ENCODE data around the gene LOX.

Gene LOX, protein sequence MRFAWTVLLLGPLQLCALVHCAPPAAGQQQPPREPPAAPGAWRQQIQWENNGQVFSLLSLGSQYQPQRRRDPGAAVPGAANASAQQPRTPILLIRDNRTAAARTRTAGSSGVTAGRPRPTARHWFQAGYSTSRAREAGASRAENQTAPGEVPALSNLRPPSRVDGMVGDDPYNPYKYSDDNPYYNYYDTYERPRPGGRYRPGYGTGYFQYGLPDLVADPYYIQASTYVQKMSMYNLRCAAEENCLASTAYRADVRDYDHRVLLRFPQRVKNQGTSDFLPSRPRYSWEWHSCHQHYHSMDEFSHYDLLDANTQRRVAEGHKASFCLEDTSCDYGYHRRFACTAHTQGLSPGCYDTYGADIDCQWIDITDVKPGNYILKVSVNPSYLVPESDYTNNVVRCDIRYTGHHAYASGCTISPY

DNA sequence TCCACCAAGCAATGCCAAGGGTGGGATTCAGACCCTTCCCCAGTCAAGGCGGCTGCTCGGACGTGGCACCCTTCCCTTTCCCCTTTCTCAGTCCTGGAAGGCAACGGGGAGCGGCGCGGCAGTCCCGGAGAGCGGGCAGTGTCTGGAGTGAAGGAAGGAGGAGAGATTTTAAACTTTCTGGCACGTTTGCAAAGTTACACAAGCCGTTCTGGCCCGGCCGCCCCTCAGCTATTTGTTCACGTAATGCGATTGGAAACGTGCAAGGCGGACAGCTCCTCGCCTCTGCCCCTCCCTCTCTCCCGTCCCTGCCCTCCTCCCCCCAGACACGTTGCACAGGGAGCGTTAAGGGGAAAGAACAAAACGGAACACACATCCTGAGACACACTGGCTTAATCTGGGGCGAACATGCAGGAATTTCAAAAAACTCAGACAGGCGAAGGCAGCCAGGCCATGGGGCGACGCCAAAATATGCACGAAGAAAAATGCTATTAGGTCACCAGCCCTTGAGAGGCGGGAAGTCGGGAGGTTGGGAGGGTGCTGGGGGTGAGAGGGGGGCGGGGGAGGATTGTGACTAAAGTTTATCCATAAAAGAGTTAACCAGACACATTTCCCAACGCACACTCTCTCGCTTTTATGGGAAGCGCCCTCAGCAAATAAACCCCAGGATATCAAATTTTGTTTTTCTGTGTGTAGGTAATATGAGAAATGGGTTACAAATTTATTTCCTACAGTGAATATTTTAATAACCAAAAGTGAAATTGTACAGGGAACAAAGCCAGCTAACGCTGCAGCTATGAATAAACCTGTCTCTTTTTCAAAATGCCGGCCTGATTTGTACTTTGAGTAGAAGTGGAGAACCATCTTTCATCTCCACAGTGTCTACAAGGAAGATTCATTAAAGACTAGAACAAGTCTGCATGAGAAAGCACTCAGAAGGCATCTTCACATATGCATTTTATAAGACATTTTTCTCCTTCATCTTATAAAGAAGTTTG lies at the start of gene LOX:
Gene LOX, minus strand, starts transcription at position 144 of the 995 bp plus-strand sequence. CDS start 274 bp downstream, outside the sequence.
- peak within 1 kb of the TSS; percentile 23 to 83 (median 71) for H3K9ac ChIP-seq (ENCODE audit: low read length in 5 of 5)
- peaks cover 0 to 2% (median 0%) of the 10 kb centered on the region in 5 donors for H3K9me3 ChIP-seq (ENCODE audit: control insufficient read depth in 5 of 5, low read length in 5 of 5)
- peaks cover 0 to 42% (median 32%) of the 10 kb centered on the region in 5 donors for H3K4me1 ChIP-seq (ENCODE audit: control insufficient read depth in 5 of 5, insufficient read depth in 5 of 5, low read length in 5 of 5)
- H3K4me3 ChIP-seq (ENCODE audit: low read depth in 1 of 5, low read length in 5 of 5): peak within 1 kb of the TSS; percentile 82 to 94 (median 88)
- peak within 1 kb of the TSS; percentile 78 for H3K27ac ChIP-seq (ENCODE audit: low read depth, low read length)
- peaks cover 3 to 6% (median 4%) of the 10 kb centered on the region in 5 donors for H3K36me3 ChIP-seq (ENCODE audit: control insufficient read depth in 5 of 5, insufficient read depth in 5 of 5, low read length in 5 of 5)
- H3K27me3 ChIP-seq (ENCODE audit: control insufficient read depth in 5 of 5, insufficient read depth in 4 of 5, low read length in 5 of 5): no peaks in the 10 kb centered on the region

DNA sequence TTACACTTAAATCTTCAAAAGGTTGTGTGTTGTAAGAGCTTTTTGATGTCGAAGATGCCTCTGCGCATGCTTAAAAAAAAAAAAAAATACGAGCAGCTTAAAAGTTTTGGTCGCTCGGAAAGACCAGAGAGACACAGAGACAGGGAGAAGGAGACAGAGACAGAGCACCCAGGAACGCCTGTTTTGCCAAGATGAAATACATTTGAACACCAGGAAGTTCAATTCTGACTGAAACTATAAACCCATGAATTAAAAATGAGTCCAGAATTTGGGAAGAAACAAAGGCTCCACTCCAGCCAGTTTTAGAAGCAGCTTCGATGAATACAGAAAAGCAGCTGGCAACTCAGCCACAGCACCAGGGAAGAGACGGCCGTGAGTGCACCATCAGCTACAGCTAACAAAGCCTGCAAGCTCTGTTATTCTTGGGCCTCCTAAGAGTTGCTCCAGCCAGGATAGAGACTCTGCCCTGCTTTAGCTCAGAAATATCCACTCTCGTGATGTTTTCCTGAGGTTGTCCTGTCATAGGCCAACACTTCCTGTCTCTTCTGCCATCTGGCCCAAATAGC lies 48.8 kb upstream of the LOX start:
- no peaks in the 10 kb centered on the region for H3K9me3 ChIP-seq (ENCODE audit: control insufficient read depth in 5 of 5, low read length in 5 of 5)
- no peaks in the 10 kb centered on the region for H3K36me3 ChIP-seq (ENCODE audit: control insufficient read depth in 5 of 5, insufficient read depth in 5 of 5, low read length in 5 of 5)
- H3K27me3 ChIP-seq (ENCODE audit: control insufficient read depth in 5 of 5, insufficient read depth in 4 of 5, low read length in 5 of 5): no peaks in the 10 kb centered on the region
- H3K9ac ChIP-seq (ENCODE audit: low read length in 5 of 5): no peak overlapping the region
- no peak overlapping the region for H3K27ac ChIP-seq (ENCODE audit: low read depth, low read length)
- no peak overlapping the region for H3K4me3 ChIP-seq (ENCODE audit: low read depth in 1 of 5, low read length in 5 of 5)
- H3K4me1 ChIP-seq (ENCODE audit: control insufficient read depth in 5 of 5, insufficient read depth in 5 of 5, low read length in 5 of 5): peaks cover 0 to 11% (median 0%) of the 10 kb centered on the region in 5 donors

DNA sequence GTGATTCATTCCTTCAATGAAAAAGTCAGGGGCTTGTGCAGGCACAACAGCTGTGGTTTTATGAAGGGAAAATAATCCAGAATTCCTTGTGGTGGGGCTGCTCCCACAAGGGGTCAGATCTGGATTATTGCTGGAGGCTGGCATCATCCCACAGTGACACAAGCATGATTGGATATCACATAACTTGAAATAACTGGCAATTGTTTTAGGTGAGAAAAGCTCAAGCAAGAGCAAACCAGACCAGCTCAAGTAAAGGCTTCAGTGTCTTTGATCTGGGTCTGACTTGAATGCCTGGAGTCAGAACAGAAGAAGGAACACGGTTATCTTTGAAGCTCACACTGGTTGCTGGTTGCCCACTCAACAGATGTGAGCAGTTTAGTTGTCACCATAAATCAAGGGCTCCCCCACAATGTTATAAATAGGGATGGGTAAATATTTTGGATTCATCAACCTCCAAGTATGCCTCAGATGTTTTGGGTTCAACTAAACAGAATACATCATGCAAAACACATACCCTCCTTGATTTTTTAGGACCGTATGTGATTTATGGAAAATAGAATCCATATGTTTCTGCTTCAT lies 48.2 kb upstream of the LOX start:
- no peak overlapping the region for H3K9ac ChIP-seq (ENCODE audit: low read length in 5 of 5)
- H3K4me1 ChIP-seq (ENCODE audit: control insufficient read depth in 5 of 5, insufficient read depth in 5 of 5, low read length in 5 of 5): peaks cover 0 to 11% (median 0%) of the 10 kb centered on the region in 5 donors
- no peak overlapping the region for H3K27ac ChIP-seq (ENCODE audit: low read depth, low read length)
- no peaks in the 10 kb centered on the region for H3K36me3 ChIP-seq (ENCODE audit: control insufficient read depth in 5 of 5, insufficient read depth in 5 of 5, low read length in 5 of 5)
- H3K4me3 ChIP-seq (ENCODE audit: low read depth in 1 of 5, low read length in 5 of 5): no peak overlapping the region
- no peaks in the 10 kb centered on the region for H3K9me3 ChIP-seq (ENCODE audit: control insufficient read depth in 5 of 5, low read length in 5 of 5)
- no peaks in the 10 kb centered on the region for H3K27me3 ChIP-seq (ENCODE audit: control insufficient read depth in 5 of 5, insufficient read depth in 4 of 5, low read length in 5 of 5)

DNA sequence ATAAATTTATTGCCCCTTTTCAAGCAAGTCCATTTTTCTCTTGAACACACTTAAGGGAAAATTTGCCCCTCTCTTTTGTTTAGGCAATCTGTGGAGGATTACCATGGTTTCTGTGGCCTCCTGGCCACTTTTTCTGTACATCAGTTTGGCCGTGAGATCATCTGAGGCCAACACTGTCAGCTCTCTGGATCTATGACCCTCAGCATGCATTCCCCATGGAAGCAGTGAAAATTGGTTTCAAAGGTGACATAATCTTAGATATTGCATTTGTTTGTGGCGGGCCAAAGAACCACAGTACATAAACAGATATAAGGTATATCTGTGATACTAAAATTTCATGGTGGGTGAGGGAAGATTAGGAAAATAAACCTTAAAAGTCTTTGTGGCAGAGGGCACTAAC lies 46.7 kb upstream of the LOX start:
- Histone ChIP-seq H3K9me3 (ENCODE audit: control insufficient read depth in 5 of 5, low read length in 5 of 5) (no peaks in the 10 kb centered on the region), H3K4me1 (ENCODE audit: control insufficient read depth in 5 of 5, insufficient read depth in 5 of 5, low read length in 5 of 5) (peaks cover 0 to 11% (median 0%) of the 10 kb centered on the region in 5 donors), H3K9ac (ENCODE audit: low read length in 5 of 5) (no peak overlapping the region), H3K27ac (ENCODE audit: low read depth, low read length) (no peak overlapping the region), H3K4me3 (ENCODE audit: low read depth in 1 of 5, low read length in 5 of 5) (no peak overlapping the region), H3K36me3 (ENCODE audit: control insufficient read depth in 5 of 5, insufficient read depth in 5 of 5, low read length in 5 of 5) (no peaks in the 10 kb centered on the region), H3K27me3 (ENCODE audit: control insufficient read depth in 5 of 5, insufficient read depth in 4 of 5, low read length in 5 of 5) (peaks cover 0 to 2% (median 0%) of the 10 kb centered on the region in 5 donors)

DNA sequence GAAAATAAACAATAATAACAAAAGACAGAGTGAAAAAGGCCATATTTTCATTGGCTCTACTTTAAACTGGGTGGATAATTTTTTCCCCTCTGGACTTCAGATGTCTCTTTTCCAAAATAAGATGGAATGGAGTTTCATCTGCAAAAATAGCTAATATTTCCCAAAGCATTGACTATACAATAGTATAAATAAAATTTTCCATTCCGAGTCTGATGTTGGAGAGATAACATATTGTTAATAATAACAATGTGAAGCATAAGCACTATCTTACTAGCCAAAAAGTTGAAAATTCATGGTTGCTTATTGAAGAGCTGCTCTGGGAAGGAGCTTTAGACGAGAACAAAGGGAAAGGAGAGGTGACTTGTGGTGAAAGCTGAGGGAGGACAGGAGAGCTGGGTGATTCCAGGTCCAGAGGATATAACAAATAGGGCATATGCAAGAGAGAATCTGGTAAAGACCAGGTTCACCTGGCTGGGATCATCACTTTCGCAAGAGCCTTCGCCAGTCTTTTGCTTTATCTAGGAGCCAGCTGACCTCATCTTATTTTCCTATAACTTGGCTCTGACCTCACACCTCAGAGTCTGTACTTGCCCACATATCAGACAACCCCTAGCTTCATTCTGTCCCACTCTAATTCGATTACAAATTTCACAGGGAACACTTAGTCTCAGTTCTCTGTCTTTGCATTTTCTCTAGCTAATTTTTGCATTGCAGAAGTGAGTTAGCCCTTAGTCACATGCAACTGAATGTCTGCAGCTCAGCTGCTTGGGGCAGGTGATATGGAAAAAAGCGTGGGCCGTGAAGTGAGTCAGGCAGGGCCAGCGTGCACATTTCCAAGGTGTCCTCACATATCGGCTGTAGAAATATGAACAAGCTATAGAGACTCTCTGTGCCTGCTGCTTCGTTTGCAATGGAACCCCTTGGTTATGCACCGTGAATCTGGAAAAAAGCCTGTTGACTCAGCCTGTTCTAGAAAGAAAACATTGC lies 43.7 kb upstream of the LOX start:
- peaks cover 0 to 2% (median 0%) of the 10 kb centered on the region in 5 donors for H3K27me3 ChIP-seq (ENCODE audit: control insufficient read depth in 5 of 5, insufficient read depth in 4 of 5, low read length in 5 of 5)
- H3K9ac ChIP-seq (ENCODE audit: low read length in 5 of 5): no peak overlapping the region
- no peak overlapping the region for H3K4me3 ChIP-seq (ENCODE audit: low read depth in 1 of 5, low read length in 5 of 5)
- H3K36me3 ChIP-seq (ENCODE audit: control insufficient read depth in 5 of 5, insufficient read depth in 5 of 5, low read length in 5 of 5): no peaks in the 10 kb centered on the region
- no peaks in the 10 kb centered on the region for H3K9me3 ChIP-seq (ENCODE audit: control insufficient read depth in 5 of 5, low read length in 5 of 5)
- no peak overlapping the region for H3K27ac ChIP-seq (ENCODE audit: low read depth, low read length)
- peaks cover 0 to 2% (median 0%) of the 10 kb centered on the region in 5 donors for H3K4me1 ChIP-seq (ENCODE audit: control insufficient read depth in 5 of 5, insufficient read depth in 5 of 5, low read length in 5 of 5)

DNA sequence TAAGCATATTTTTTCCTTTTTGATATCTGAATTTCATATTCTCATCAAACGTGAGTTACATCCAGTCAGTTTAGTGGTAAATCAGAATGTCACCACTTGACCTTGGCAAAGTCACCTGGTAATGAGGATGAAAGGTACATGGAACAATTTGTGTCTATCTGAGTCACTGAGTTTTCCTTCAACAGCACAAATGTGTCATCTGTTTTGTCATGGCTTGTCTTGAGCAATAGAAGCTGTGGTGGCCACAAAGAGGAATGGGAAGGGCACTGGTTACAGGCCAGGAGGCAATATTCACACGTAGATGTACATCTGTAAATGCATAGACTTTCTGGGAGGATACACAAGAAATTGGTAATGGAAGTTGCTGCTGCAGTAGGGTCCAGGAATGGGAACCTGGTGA lies 42.9 kb upstream of the LOX start:
- Histone ChIP-seq H3K9ac (ENCODE audit: low read length in 5 of 5) (no peak overlapping the region), H3K4me3 (ENCODE audit: low read depth in 1 of 5, low read length in 5 of 5) (no peak overlapping the region), H3K9me3 (ENCODE audit: control insufficient read depth in 5 of 5, low read length in 5 of 5) (no peaks in the 10 kb centered on the region), H3K36me3 (ENCODE audit: control insufficient read depth in 5 of 5, insufficient read depth in 5 of 5, low read length in 5 of 5) (no peaks in the 10 kb centered on the region), H3K27ac (ENCODE audit: low read depth, low read length) (no peak overlapping the region), H3K4me1 (ENCODE audit: control insufficient read depth in 5 of 5, insufficient read depth in 5 of 5, low read length in 5 of 5) (no peaks in the 10 kb centered on the region), H3K27me3 (ENCODE audit: control insufficient read depth in 5 of 5, insufficient read depth in 4 of 5, low read length in 5 of 5) (peaks cover 0 to 2% (median 0%) of the 10 kb centered on the region in 5 donors)

DNA sequence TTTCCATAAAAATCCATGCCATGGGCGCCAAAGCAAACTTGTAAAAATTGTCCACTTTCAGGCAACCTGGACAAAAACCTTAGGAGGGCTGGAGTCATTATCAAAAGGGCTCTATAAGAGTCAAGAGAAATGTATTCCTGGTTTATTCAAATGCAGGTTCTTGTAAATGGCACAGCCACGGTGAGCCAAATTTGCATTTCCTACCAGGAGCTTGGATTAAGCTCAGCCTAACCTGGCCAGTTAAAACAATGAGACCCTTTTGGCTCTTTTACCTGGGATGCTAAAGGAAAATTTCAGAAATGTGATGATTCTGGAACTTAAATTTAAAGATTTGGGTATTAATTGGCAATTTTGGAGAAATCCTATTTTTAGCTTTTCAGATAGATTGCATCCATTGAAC lies 42.4 kb upstream of the LOX start:
- Histone ChIP-seq H3K9me3 (ENCODE audit: control insufficient read depth in 5 of 5, low read length in 5 of 5) (no peaks in the 10 kb centered on the region), H3K27ac (ENCODE audit: low read depth, low read length) (no peak overlapping the region), H3K4me3 (ENCODE audit: low read depth in 1 of 5, low read length in 5 of 5) (no peak overlapping the region), H3K9ac (ENCODE audit: low read length in 5 of 5) (no peak overlapping the region), H3K4me1 (ENCODE audit: control insufficient read depth in 5 of 5, insufficient read depth in 5 of 5, low read length in 5 of 5) (no peaks in the 10 kb centered on the region), H3K36me3 (ENCODE audit: control insufficient read depth in 5 of 5, insufficient read depth in 5 of 5, low read length in 5 of 5) (no peaks in the 10 kb centered on the region), H3K27me3 (ENCODE audit: control insufficient read depth in 5 of 5, insufficient read depth in 4 of 5, low read length in 5 of 5) (peaks cover 0 to 2% (median 0%) of the 10 kb centered on the region in 5 donors)

DNA sequence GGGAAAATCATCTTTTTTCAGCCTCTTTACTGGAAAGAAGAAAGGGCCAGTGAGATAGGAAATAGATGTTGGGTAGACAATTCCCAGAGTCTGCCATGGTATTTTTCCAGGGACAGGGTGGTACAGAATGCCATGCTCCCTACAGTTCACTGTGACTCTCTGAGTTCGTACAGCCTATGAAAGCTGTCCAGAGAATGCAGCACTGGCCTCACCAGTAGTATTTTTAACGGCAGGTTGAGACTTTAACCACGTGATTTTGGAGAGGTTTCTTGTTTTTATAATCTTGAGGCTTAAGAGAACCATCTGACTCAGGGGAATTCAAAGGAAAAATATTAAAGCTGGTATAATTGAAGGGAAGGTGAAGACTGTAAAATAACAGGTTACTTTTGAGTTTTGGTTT lies 41.1 kb upstream of the LOX start:
- Histone ChIP-seq H3K27ac (ENCODE audit: low read depth, low read length) (no peak overlapping the region), H3K4me3 (ENCODE audit: low read depth in 1 of 5, low read length in 5 of 5) (no peak overlapping the region), H3K4me1 (ENCODE audit: control insufficient read depth in 5 of 5, insufficient read depth in 5 of 5, low read length in 5 of 5) (no peaks in the 10 kb centered on the region), H3K27me3 (ENCODE audit: control insufficient read depth in 5 of 5, insufficient read depth in 4 of 5, low read length in 5 of 5) (peaks cover 0 to 2% (median 0%) of the 10 kb centered on the region in 5 donors), H3K9me3 (ENCODE audit: control insufficient read depth in 5 of 5, low read length in 5 of 5) (no peaks in the 10 kb centered on the region), H3K9ac (ENCODE audit: low read length in 5 of 5) (no peak overlapping the region), H3K36me3 (ENCODE audit: control insufficient read depth in 5 of 5, insufficient read depth in 5 of 5, low read length in 5 of 5) (no peaks in the 10 kb centered on the region)
